ENCODE data around the gene C1QA. TPM values are rescaled to one million over a fixed set of nuclear protein-coding genes. Genes with fewer than 3 reads are reported as not detected.
A peak's percentile ranks its signal among the peaks of the same experiment; 100 is the strongest.

Gene C1QA
- total RNA-seq, 1 experiment from 2014 or later: not detected

- TF ChIP-seq CTCF (conservative IDR thresholded peaks at IDR 0.05; ENCODE audit: low read depth, low read length): no peak
- TF ChIP-seq EZH2 (IDR thresholded peaks at IDR 0.05; ENCODE audit: low read length, unreplicated experiment): no peak
- no peak for TF ChIP-seq EZH2phosphoT487 (IDR thresholded peaks at IDR 0.05; ENCODE audit: borderline replicate concordance, low read length)
- Histone ChIP-seq H3K9me2 (replicated peaks; ENCODE audit: low read length) (no peaks in the 10 kb centered on the region), H3K27ac (ENCODE audit: low read length) (no peak overlapping the region), H3K9me3 (ENCODE audit: low read length) (no peaks in the 10 kb centered on the region), H3F3A (ENCODE audit: low read length, unreplicated experiment) (no peaks in the 10 kb centered on the region), H3K27me3 (ENCODE audit: low read length) (no peaks in the 10 kb centered on the region), H3K4me2 (ENCODE audit: low read length) (no peak overlapping the region), H3K4me3 (ENCODE audit: low read length) (no peak overlapping the region), H2AFZ (ENCODE audit: low read length) (no peak overlapping the region), H3K36me3 (ENCODE audit: low read depth, low read length) (no peaks in the 10 kb centered on the region), H3K4me1 (ENCODE audit: insufficient read depth, low read length) (peaks cover 7% of the 10 kb centered on the region), H4K20me1 (ENCODE audit: low read length) (no peaks in the 10 kb centered on the region), H3K9ac (ENCODE audit: low read length) (no peak overlapping the region), H3K79me2 (ENCODE audit: low read length) (no peaks in the 10 kb centered on the region)
- DNase-seq (no peak), ATAC-seq (no peak)
- ChIA-PET POLR2A (ENCODE audit: unreplicated experiment) (no interaction called here), CTCF (interaction anchor here (1.0 kb wide), 1 partner anchor 114 kb away, joined by 4 read pairs; no protein-coding TSS in a partner anchor)
- intact Hi-C loops (cut with micrococcal nuclease): no loop called here
- no TSS peak for BruUV-seq (replicated peaks)
Observed at GRCh38 chr1:22641247-22641646, 4.8 kb downstream of the C1QA start.

- no peak overlapping the region for H3K9ac ChIP-seq (ENCODE audit: low read length)
- no peaks in the 10 kb centered on the region for H4K20me1 ChIP-seq (ENCODE audit: low read length)
- no peak overlapping the region for H3K4me3 ChIP-seq (ENCODE audit: low read length)
- H3K9me2 ChIP-seq (replicated peaks; ENCODE audit: low read length): no peaks in the 10 kb centered on the region
- TF ChIP-seq EZH2 (IDR thresholded peaks at IDR 0.05; ENCODE audit: low read length, unreplicated experiment) (no peak), CTCF (conservative IDR thresholded peaks at IDR 0.05; ENCODE audit: low read depth, low read length) (peak; percentile 91)
- peak overlapping the region; percentile 38; the same call in 1 of the 2 replicates for H3K4me2 ChIP-seq (ENCODE audit: low read length)
- H3K27ac ChIP-seq (ENCODE audit: low read length): no peak overlapping the region
- peaks cover 15% of the 10 kb centered on the region for H3K4me1 ChIP-seq (ENCODE audit: insufficient read depth, low read length)
- POLR2A ChIA-PET (ENCODE audit: unreplicated experiment): no interaction called here
- intact Hi-C loops (cut with micrococcal nuclease): loop anchor here (1.0 kb wide), 1 partner anchor 222 kb away; no protein-coding TSS in a partner anchor
- BruUV-seq (replicated peaks): no TSS peak
- peak; percentile 90 for ATAC-seq
- H3F3A ChIP-seq (ENCODE audit: low read length, unreplicated experiment): no peaks in the 10 kb centered on the region
- H3K36me3 ChIP-seq (ENCODE audit: low read depth, low read length): no peaks in the 10 kb centered on the region
- no peaks in the 10 kb centered on the region for H3K9me3 ChIP-seq (ENCODE audit: low read length)
- H3K79me2 ChIP-seq (ENCODE audit: low read length): no peaks in the 10 kb centered on the region
- DNase-seq: peak; percentile 69
- no peaks in the 10 kb centered on the region for H3K27me3 ChIP-seq (ENCODE audit: low read length)
- no peak overlapping the region for H2AFZ ChIP-seq (ENCODE audit: low read length)
- CTCF ChIA-PET: interaction anchor here (1.0 kb wide), 1 partner anchor 114 kb away, joined by 4 read pairs; no protein-coding TSS in a partner anchor
Observed at GRCh38 chr1:22641906-22642636, 5.6 kb downstream of the C1QA start.

- H2AFZ ChIP-seq (ENCODE audit: low read length): no peak within 1 kb of the TSS
- TF ChIP-seq EZH2 (IDR thresholded peaks at IDR 0.05; ENCODE audit: low read length, unreplicated experiment) (no peak), CTCF (conservative IDR thresholded peaks at IDR 0.05; ENCODE audit: low read depth, low read length) (no peak), EZH2phosphoT487 (IDR thresholded peaks at IDR 0.05; ENCODE audit: borderline replicate concordance, low read length) (no peak)
Observed at GRCh38 chr1:22643381-22643780, 7.0 kb downstream of the C1QA start, which contains the start of gene C1QC. Gene C1QC (plus strand): TSS chr1:22643633. CDS start chr1:22644024, 391 bp downstream.

More at GRCh38 chr1:22643381-22643780, 7.0 kb downstream of the C1QA start, which contains the start of gene C1QC:
- H3K36me3 ChIP-seq (ENCODE audit: low read depth, low read length): no peaks in the 10 kb centered on the region
- intact Hi-C loops (cut with micrococcal nuclease): no loop called here
- DNase-seq: no peak
- no peaks in the 10 kb centered on the region for H3K9me3 ChIP-seq (ENCODE audit: low read length)
- no peak within 1 kb of the TSS for H3K27ac ChIP-seq (ENCODE audit: low read length)
- H3K4me2 ChIP-seq (ENCODE audit: low read length): no peak within 1 kb of the TSS
- CTCF ChIA-PET: no interaction called here
- H3K9ac ChIP-seq (ENCODE audit: low read length): no peak within 1 kb of the TSS
- no peaks in the 10 kb centered on the region for H3K79me2 ChIP-seq (ENCODE audit: low read length)
- H3K4me3 ChIP-seq (ENCODE audit: low read length): no peak within 1 kb of the TSS
- no peak for ATAC-seq
- POLR2A ChIA-PET (ENCODE audit: unreplicated experiment): no interaction called here
- BruUV-seq (replicated peaks): no TSS peak
- H3K27me3 ChIP-seq (ENCODE audit: low read length): no peaks in the 10 kb centered on the region
- H3K4me1 ChIP-seq (ENCODE audit: insufficient read depth, low read length): peaks cover 15% of the 10 kb centered on the region
- H4K20me1 ChIP-seq (ENCODE audit: low read length): no peaks in the 10 kb centered on the region
- no peaks in the 10 kb centered on the region for H3K9me2 ChIP-seq (replicated peaks; ENCODE audit: low read length)
- H3F3A ChIP-seq (ENCODE audit: low read length, unreplicated experiment): no peaks in the 10 kb centered on the region

Data from PC-3 (cell line).